GM18511 (cell line): ENCODE measurements around the gene SUFU.

Experiments
- ATAC-seq: cut with Tn5 transposase; IDR thresholded peaks from one replicate; pipeline ENCODE4 v1.9.1; 2021; ENCODE audit warnings: mild to moderate bottlenecking, moderate library complexity; ENCODE audit not compliant: unreplicated experiment

Gene SUFU

DNA sequence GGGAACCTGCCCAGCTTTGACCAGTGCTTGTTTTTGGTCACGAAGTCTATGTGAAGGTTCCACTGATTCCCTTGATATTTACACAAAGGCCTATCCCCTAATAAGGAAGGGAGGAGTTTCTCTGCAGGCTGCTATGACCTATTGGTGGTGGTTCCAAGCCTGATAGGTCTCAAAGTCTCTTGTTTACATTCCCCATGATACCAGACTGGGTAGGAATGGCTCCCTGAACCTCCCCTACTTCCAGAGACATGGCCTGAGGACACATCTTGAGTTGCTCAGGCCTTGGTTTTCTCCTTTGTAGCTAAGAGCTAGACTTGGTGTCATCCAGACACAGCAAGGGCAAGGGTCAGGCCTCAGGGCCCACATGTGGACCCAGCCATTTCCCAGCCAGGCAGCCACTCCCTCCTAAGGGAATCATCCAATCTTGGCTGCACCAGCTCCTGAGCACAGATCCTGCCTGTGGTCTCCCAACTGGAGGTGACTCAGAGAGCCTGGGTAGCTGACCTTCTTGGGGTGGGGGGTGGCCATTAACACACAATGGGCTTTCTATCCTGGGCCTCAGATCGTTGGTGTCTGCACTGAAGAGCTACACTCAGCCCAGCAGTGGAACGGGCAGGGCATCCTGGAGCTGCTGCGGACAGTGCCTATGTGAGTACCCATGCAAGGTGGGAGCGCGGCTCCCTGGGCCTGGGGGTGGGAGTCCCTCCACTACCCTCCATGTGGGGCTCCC is 89.5 kb downstream of the SUFU start:
- no peak for ATAC-seq

DNA sequence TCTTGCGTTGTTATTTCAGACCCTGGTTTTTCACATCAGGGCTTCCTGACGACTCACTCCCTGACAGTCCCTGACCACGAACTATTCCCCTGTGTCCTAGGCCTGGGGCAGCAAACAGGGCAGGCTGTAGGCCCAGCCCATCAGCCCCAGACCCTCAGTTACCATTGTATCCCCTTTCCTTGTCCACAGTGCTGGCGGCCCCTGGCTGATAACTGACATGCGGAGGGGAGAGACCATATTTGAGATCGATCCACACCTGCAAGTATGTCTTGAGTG is 90.0 kb downstream of the SUFU start:
- ATAC-seq = no peak

DNA sequence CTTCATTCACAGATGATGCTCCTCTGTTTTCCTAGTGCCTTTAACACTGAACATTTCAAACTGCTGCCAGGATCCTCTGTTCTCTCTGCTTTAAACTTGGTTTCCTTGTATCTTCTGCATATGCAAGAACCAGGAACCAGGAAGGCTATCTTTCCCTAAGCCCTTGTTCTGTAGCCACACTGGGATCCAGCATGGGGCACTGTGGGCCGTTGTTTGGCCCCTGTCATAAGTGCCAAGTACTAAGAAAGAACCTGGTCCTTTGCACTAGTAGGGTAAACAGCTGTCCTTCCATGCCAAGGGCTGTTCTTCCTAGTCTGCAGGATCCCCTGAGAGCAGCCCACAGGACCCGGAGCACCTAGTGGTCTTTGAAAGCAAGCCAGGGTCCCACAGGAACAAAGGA is 91.5 kb downstream of the SUFU start:
- no peak for ATAC-seq

DNA sequence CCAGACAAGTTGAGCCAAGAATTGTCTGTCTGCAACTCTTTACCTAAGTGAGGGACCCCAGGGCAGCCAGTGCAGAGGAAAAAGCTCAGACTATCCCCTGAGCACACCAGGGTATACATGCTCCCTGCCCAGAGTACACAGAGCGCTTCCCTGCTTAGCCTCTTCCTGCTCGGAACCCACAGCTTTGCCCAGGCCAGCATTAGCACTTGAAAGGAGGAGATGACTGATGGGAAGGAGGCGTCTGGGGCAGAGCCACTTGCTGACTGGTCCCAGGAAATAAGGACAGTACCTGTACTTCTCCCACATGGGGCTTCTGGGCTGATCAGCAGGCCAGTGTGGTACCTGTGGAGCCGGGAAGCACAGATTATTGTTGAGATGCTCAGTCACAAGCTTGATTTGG is 92.1 kb downstream of the SUFU start:
- ATAC-seq = no peak

DNA sequence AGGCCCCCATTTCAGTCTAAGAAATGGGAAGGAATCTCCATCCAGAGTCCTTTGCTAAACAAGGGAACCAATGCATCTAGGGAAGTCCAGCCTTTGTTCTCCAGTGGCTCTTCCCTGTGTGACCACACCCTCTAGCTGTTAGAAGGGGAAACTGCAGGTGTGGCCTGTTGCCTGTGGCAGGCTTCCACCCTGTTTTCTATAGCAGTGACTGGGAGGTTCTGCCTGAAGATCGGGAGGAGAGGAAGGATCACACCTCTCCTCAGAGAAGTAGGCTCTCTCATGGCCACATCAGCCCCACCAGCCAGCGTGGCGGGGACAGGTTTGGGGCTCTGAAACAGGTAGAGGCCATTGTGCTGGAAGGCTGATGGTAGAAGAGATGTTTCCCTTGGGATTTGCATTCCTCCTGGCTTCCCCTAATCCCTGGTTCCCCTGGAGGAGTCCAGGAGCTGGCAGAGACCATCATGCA is 92.8 kb downstream of the SUFU start:
- no peak for ATAC-seq

DNA sequence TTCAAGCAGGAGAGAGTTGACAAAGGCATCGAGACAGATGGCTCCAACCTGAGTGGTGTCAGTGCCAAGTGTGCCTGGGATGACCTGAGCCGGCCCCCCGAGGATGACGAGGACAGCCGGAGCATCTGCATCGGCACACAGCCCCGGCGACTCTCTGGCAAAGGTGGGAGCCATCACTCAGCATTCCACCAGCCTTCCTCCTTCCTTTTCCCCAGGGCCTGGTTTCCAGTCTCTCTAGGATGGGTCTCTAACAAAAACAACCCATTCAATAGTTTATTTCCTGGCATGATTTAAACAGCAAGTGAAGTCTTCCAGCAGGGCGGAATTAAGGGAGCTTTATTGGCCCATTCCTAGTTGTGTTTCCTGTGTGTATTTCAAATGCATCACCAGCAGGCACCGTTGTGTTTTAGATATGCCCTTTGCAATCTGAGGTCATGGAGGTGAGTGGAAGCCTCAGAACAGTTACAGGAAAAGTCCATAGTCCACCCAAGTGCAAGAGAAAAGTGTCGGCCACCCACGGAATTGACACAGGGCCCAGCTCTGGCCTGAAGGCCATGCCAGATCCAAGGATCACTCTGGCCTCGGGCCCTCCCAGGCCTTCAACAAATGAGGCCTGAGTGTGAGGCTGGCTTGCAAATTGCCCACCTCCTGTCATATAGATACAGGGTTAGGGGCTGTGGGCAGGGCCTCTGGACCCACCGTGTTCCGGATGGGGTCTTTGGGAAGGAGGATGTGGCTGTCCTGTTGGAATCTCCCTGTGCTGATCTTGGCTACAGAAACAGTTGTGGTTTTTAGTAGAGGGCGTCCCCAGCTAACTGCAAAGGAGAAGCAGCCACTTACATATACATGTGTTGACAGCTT is 93.6 kb downstream of the SUFU start:
- no peak for ATAC-seq

DNA sequence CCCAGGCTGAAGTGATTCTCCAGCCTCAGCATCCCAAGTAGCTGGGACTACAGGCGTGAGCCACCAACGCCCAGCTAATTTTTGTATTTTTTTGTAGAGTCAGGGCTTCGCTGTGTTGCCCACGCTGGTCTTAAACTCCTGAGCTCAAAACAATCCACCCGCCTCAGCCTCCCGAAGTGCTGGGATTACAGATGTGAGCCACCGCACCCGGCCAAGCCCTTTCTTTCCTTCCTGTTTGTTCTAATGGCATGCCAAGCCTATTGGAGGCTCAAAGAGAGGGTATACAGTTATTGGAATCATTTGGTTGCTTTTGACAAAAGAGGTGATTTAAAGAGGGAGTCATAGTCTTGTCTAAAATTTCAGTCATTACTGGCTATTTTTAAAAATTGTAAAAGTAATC is 94.5 kb downstream of the SUFU start:
- ATAC-seq = no peak

DNA sequence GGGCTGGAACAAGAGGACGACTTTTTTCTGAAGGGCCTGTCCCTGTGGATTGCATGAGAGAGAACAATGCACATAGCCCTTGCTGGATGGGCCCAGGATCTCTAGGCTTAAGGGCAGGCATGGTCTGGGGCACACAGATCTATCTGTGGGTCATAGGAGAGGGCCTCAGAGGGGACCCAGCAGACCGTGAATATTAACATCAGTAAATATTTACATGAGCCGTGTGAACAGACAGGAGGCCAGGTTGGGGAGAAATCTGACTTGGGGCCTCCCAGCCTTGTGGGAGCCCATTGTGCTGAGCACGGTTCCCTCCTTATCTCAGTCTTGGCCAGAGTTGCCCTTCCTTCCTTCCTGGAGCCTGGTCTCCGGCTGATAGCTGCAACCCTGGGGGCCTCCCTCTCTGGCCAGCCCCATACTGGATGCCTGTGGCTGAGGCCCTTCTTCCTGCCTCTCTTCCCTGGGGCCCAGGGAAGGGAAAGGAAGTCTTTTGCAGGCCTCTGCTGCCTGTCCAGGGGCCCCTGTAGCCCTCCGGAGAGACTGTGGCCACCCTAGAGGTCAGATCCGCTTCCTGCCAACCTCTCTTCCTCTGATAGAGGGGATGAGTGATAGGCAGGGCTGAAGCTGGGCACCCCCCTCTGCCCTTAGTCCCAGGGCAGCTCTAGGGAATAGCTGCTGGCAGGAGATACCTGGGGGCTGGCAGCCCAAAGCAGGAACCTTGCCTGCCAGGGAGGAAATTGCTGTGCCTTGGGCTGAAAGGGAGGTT is 96.0 kb downstream of the SUFU start:
- ATAC-seq = no peak

DNA sequence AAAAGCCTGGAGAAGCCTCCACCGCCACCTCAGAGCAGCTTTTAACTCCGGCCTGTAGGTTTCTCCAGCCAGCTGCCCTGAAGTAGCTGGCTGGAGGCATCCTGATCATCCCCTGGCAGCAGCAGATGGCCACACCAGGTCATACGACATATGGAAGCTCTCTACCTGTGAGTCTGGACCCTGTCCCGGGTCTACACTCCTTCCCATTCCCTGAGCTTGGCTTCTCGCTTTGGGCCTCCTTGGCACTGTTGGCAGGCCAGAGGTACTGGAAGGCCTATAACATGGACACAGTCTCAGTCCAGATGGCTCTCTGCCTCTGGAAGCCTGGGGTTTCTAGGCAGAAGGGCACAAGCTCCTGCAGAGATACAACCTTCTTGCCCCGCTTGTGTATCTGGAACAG is 97.0 kb downstream of the SUFU start:
- no peak for ATAC-seq

DNA sequence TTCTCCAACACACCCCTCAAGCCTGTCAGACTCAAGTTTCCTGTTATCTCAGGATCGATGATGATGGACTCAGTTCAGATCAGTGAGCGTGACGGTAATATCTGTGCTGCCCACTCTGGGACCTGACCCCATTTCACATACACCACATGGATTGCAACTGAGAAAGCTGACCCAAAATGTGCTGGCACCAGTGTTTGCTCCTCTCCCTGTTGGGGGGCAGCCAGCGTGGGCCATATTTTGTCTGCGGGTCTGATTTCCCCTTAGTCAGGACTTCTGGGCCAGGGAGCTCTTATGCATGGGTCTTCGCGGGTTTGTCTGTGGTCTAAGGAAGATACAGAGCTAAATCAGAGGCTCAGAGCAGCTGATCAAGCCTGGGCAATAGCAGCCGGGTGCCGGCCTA is 97.9 kb downstream of the SUFU start:
- no peak for ATAC-seq

DNA sequence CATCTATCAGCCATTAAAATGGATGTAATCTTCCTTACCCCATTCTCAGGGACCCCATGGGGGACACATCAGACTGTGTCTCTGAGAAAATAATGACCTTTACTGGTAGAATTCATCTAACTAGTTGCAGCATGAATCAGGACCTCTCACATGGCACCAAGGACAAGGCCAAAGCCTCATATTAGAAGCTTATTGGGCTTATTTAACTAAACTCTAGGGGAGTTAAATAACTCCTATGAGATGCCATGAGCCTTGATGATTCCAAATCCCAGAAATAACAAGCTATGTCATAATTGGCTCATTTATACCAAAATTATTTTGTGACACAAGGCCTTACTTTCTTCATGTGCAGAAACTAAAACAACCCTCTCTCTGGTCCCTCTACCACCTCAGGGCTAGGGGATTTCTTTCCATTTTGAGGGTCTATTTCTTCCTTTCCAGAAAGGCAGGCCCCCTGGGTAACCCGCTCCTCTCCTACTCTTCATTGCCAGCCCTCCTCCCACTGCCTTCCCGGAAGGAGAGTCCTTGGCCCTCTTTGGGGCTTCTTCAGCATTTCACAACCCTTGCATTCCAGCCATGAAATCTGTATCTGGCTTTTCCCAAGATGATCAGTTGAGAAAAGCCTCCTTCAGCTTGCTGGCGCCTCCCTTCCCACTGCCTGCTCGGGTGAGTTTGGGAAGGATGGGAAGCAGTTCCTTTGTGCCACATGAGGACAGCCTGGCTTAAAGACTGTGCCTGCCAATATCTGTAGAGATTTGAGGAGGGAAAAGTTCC is 98.7 kb downstream of the SUFU start:
- no peak for ATAC-seq

DNA sequence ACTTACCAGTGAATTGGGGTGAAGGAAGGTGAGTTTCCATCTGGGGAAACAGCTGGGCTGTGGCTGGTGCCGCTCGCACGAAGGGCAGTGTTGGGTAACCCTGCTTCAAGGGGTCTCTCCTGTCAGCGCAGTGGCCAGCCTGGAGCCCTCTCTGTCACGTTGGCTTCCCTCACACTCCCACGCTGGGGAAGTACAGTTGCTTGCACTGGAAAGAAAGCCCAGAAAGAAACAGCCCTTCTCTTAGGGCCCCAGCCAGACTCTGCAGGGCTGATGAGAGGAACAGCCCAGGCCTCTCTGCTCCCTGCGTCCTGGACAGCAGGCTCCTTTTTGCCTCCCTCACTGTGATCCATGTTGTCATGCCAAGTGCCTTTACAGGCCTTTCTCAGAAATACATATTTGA is 100.2 kb downstream of the SUFU start:
- ATAC-seq = no peak

DNA sequence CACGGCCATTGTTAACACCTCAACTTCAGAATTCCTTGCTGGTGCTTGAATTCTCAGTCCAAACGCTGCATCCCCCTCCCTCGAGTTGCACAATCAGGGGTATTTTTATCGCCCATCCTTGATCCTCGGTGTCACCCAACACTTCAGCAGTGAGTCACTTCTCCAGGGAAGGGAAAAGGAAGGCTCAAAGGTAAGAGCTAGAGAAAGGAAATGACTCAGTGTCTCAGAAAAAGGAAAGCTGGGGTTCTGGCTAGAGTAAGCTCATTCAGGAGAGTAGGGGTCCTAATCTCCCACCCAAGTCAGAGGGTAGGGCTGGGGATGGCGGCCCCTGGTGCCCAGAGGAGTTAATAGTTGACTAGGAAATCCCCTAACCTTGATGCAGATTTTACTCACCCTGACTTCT is 100.7 kb downstream of the SUFU start:
- no peak for ATAC-seq

DNA sequence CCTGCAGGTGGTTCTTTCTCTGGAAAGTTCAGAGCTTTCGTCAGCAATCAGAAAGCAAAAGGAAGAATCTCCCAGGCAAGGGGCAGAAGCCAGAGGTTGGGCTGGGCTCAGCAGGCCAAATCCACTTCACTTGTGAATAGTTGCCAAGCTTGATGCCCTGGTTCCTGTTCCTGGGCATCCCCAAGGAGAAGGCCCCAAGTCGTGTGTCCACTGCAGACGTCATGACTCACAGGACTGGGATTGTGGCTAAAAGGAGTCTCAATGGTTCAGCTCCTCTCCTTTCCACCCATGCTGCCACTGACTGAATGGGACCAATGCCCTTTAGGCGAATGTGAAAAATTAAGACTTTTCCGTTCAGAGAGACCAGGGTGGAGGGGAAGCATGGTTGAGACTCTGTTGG is 101.9 kb downstream of the SUFU start:
- no peak for ATAC-seq

DNA sequence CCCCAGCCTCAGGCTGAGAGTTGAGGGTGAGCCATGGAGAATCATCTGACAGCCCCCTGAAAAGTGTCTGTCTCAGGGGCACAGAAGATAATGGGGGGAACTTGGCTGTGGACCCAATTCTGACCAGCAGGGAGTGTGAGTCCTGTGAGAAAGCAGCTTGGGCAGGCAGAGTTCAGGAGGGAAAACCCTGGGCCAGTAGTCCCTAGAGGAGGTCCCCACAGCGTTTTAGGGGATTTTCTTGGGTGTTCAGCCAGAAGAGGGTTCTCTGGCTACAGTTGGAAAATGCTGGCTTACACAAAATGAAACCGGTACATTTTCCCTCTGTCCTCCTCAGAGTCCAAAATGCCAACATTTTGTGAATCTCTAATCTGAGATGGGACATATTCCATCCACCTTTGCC is 104.7 kb downstream of the SUFU start:
- ATAC-seq = no peak

DNA sequence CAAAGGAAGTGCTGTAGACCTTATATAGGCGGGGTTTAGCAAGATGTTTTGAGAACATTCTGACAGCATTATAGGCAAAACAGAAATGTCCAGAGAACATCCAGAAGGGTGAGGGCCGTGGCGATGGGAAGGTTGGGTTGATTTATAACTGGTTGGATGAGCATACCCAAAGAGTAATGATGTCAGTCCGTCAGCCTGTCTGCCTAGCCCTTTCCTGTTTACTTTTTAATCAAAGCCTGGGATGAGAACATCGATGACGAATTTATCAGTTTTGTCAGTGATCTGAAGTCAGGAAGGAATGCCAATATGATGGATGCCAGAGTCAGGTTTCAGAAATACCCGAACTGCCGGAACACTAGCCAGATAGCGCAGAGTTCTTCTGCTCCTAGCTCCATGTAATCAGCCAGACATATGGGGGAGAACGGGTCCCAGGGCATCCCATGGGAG is 106.7 kb downstream of the SUFU start:
- ATAC-seq = no peak

DNA sequence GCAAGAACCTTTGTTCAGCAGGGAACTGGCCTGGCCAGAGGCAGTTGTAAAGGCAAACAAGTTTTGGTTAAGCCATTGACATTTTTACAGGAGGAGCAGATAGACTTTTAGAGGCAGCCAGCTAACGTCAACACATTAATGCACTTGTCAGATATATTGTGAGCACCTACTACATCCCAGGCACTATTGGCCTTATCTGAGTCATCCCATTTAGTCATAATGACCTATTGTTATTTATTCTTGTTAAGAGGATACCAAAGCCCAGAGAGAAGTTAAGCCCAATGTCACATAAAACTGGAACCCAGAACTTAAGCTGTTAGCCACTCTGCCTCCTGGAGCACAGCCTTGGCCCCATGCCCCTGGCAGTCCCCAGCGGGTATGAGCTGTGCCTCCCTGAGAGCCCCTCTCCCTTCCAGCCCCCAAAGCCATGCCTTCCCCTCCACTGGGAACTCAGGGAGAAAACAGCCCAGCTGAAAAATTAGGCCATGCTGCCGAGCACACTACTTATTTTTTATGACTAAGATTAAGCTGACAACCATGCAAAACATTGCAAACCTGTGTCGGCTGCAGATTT is 107.8 kb downstream of the SUFU start:
- no peak for ATAC-seq

DNA sequence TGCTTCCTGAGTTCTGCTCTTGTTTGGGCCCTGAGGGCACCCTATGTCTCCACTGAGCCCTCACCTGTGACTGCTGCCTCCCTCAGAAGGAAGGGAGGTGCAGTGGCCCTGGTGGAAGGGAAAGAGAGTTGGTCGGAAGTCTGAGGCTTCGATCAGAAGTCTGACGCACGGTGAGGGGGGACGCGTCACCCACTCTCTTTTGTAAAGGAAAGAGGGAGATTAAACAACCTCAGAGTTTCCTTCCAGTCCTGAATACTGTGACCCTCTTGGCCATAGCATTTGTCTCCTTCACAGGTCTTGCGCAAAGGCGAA is 109.1 kb downstream of the SUFU start:
- no peak for ATAC-seq

DNA sequence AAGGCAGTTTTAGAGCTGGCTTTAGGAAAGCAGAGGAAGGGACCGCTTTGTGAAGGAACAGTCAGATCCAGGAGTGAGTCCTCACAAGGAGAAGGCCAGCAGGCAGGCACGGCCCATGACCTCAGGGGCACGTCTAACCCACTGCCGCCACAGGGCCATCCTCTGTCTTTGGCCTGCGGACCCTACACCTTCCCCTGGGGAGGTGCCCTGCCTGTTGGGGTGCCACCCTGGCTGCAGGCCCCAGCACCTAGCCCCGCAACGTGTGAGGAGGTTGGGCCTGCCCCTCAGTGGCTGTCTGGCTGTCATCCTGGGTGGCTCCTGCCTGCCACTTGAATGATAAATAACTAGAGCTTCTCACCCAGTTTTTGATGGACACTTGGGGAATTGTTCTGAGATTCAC is 109.5 kb downstream of the SUFU start:
- no peak for ATAC-seq

DNA sequence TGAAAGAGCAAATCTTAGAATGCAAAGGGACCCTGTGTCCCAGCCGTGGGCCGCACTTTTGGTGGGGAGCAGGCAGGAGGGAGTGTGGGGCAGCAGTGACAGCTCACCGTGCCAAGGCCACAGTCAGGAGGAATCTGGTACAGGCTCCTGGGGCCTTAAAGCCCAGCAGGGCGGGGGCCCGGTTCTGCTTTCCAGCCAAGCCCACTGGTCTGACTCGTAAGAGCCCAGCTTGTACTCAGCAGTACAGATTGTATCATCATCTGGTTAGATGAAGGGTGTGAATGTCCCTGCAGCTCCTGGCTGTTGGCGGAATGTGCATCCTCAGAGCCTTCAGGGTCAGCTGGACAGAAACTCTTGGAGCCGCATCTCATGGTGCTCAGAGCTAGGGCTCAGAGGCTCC is 110.0 kb downstream of the SUFU start:
- ATAC-seq = no peak

DNA sequence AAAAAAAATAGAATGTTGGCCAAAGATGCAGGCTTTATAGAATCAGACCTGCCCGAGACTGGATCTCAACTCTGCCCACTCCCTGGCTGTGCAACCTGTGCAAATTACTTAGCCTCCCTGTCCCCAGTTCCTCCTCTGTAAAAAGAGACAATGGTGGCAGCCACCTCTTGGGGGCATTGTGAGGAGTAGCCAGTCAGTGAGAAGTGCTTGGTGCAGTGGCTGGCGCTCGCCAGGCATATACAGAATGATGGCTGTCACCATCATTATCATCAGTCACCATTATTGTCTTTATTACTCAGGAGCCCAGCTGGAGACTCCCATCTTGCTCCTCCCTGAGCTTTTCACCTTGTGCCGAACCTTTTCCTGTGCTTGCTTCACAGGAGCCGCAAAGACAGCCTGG is 111.1 kb downstream of the SUFU start:
- ATAC-seq = no peak
